DMS 273 treated with DMSO at 0.1 percent for 48 hours (cell line): ENCODE data around the gene POC1A.

Experiments
- DNase-seq: peaks from one replicate; lab custom pipeline; 2025; lab: John Stamatoyannopoulos, UW

POC1A gene

DNA sequence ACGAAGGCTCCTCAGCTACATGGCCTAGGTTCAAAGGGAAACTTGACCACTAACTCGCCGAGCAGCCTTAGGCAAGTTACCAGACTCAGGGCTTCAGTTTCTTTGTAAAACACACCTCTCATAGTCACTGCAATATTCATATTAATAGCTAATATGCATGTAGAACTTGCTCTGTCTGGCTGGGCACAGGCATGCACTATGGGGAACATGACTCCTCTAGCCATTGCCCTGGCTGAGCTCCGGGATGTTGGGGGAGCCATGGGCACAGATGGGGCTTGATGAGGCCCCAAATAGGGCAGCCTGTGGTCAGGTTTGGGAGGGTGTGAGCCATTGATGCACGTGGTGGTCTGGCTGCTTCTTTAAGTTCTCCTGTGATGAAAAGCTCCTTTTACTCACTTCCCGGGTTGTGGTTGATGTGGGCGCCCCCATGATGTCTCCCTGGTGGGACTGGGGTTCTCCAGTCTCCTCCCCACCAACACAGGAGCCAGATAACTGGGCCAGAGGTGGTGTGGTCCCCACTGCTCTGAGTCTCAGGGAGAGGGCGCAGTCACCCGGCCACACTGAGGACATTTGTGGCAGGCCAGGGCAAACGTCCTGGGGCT, 68.4 kb downstream of the POC1A start:
- no peak for DNase-seq

- DNase-seq = no peak
These were observed 69.1 kb downstream of the POC1A start for GRCh38 chr3:52084954-52085680.

DNA sequence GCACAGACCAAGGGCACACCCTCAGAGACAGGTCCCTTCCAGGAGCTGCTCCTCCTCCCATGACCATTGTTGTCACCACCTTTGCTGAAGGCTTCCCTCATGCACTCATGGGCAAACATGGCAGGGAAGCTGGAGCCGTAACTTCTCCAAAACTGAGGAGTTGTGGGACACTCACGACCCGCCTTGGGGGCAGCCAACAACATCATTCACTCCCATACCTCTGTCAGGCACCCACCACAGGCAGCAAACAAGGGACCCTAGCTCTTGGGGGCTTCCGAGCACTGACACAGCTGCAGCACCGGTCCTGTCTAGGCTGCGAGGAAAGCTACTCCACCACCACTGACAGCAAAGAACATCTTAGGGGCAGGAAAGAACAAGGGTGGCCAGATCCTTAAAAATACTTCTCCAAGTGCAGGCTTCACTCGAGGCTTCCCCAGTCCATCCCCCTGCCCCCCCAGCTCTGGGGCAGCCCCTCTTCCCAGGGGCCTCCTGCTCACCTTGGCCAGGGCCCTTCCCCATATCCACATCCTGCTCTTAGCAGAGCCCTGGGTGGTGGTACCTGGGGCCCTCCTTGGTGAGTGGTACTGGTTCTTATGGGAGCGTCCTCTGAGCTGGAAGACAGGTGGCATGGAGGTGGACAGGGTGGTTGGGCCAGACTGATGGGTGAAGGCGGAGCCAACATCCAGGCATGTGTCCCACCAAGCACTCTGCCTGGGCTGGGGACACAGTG, 69.8 kb downstream of the POC1A start:
- DNase-seq = no peak

DNA sequence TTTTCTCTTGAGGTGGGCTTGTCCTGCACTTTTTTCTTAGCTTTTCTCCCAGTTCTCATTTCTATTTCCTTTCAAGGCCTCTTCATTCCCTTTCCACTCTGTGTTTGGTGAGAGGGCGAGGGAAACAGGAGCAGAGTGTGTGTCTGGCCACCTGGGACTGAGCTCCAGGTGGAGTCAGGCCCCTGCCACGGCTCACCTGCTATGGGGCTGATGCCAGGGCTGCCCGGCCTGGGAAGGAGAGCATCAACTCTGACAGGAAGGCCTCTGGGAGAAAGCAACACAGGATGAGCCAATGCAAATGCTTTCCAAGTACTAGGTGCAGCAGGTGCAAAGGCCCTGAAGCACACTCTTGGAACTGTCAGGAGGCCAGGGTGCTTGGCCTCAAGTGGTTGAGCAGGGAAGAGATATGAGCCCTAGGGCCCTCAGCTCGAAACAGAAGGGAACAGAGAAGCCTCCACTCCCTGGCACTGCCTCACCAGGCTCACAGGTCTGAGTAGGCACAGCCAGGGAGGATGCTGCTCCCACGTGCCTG, 70.6 kb downstream of the POC1A start:
- DNase-seq = no peak

- no peak for DNase-seq
These were observed 71.3 kb downstream of the POC1A start for GRCh38 chr3:52082951-52083350.

GRCh38 chr3:52080830-52081719, 73.1 kb downstream of the POC1A start:
- no peak for DNase-seq

DNA sequence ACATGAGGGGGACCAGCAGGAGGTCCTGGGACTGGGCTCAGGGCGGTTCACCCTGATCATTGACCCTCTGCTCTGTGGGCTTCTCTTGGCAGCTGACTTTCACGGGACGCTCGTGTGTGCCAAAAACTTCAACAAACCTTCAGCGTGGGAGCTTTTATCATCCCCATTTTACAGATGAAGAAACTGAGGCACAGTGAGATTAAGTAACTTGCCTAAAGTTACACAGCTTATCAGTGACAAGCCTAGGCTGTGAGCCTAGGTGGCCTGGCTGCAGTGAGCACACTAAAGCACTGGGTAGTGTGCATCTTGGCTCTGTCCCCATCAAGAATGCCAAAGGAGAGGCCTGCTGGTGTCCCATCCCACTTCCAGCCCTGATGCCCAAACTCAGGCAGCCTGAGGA, 74.3 kb downstream of the POC1A start:
- DNase-seq = no peak

DNA sequence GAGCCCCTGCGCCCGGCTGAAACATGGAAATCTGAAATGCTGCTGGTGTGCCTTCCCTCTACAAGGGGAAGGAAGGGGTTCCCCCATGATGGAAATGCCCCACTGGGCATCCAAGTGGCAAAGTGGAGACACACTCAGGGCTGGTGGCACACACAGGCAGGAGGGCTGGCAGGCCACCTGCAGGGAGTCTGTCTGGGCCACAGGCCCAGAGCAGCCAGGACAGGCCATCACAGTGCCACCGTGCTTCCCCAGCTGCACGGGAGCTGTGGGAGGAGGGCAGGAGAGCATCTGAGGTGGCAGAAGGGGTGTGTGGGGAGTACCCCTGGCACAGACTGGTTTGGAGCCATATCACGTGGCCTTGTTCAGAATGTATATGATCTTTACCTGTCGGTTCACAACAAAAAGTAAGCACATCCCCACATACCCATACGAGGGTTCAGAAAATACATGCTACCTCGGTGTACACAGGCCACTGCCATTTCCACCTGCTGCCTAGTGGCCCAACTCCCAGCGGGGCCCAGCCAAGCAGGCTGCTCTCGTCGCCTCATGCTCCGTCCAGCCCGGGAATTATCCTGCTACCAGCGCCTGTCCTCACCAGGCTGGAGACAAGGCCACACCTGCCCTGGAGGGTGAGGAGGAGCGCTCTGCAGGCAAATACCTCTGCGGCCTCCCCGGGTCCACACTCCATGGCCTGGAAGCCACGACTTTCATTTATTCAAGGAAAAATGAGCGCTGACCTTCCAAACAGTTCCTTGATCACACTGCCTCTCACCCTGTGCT, 75.3 kb downstream of the POC1A start:
- no peak for DNase-seq

GRCh38 chr3:52077925-52078324, 76.3 kb downstream of the POC1A start:
- no peak for DNase-seq

- DNase-seq = no peak
These were observed 77.1 kb downstream of the POC1A start for GRCh38 chr3:52076896-52077780.

DNA sequence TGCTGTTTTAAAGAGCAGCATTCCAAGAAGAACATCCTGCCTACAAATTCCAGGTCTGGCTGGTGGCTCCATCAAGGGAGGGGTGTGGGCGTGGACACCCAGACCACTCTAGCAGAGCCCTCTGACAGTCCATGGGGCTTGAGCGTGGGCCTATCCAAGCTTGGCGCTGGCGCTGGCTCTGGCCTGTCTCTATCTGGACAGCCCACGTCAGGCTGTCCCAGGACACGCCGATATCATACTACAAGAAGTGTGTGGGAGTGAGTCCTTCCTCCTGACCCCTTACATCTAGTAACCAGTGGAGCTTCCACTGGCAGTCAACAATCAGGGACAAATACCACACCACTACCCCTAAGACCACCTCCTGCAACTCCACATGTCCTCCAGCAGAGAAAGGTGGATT, 80.7 kb downstream of the POC1A start:
- no peak for DNase-seq

GRCh38 chr3:52072471-52072870, 81.8 kb downstream of the POC1A start:
- DNase-seq = no peak

GRCh38 chr3:52072020-52072419, 82.2 kb downstream of the POC1A start:
- no peak for DNase-seq

- no peak for DNase-seq
These were observed 83.2 kb downstream of the POC1A start for GRCh38 chr3:52070724-52071621.

DNA sequence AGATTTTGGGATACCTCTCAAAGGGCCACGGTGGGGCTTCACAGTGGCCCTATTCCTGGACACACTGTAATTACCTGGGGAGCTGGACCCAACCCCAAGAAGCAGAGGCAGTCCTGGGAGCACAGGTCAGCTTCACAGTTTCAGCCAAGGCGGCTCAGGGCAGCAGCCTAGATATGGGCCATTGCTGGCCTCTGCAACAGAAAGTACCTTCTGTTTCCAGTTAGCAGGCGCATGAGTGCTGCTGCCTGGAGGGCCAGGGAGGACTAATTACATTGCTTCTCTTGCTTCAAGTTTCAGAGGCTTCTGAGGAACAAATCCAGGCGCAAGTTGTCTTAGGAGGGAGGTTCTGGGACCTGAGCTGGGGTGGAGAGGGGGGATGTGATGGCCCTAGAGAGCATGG, 84.4 kb downstream of the POC1A start:
- DNase-seq = no peak

- no peak for DNase-seq
These were observed 85.1 kb downstream of the POC1A start for GRCh38 chr3:52069135-52069534.

DNA sequence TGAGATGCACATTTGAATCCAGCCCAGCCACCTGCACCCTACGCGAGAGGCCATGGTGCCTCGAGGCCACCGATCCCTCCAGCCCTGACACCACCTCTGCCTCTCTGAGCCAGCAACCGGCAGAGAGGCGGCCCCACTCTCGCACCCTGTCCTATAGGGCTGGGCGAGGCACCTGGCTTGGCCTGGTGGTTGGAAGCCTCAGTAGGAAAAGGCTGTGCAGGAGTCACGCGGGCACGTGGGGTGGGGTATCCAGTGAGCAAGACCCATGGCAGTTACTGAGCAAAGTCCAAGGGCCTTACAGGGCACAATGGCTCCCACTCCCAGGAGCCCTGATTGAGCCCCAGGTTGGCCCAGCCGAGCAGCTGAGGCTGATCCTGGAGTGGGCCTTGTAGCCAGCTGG, 85.5 kb downstream of the POC1A start:
- DNase-seq = no peak

GRCh38 chr3:52068055-52068571, 86.1 kb downstream of the POC1A start:
- no peak for DNase-seq

GRCh38 chr3:52067526-52067925, 86.7 kb downstream of the POC1A start:
- no peak for DNase-seq
